GM21526 (cell line): ENCODE data around the gene ACOXL.

ENCODE experiments used
- ATAC-seq: cut with Tn5 transposase; IDR thresholded peaks from one replicate; pipeline ENCODE4 v1.9.1; 2021; ENCODE audit warnings: moderate library complexity; ENCODE audit not compliant: unreplicated experiment, low FRiP score

The ACOXL gene

GRCh38 chr2:110790907-110791306 is 58.5 kb downstream of the ACOXL start:
- ATAC-seq = no peak

- ATAC-seq = no peak
Measured at GRCh38 chr2:110791435-110791834, 59.1 kb downstream of the ACOXL start.

GRCh38 chr2:110793034-110793433 is 60.7 kb downstream of the ACOXL start:
- ATAC-seq = no peak

GRCh38 chr2:110794390-110794789 is 62.0 kb downstream of the ACOXL start:
- no peak for ATAC-seq

- ATAC-seq = no peak
Measured at GRCh38 chr2:110794951-110795350, 62.6 kb downstream of the ACOXL start.

GRCh38 chr2:110796716-110797301 is 64.4 kb downstream of the ACOXL start:
- no peak for ATAC-seq

GRCh38 chr2:110799376-110799775 is 67.0 kb downstream of the ACOXL start:
- ATAC-seq = no peak

- no peak for ATAC-seq
Measured at GRCh38 chr2:110800611-110801402, 68.4 kb downstream of the ACOXL start.

- no peak for ATAC-seq
Measured at GRCh38 chr2:110802208-110802932, 70.0 kb downstream of the ACOXL start.

GRCh38 chr2:110804433-110804832 is 72.1 kb downstream of the ACOXL start:
- ATAC-seq = no peak

- no peak for ATAC-seq
Measured at GRCh38 chr2:110804915-110805314, 72.5 kb downstream of the ACOXL start.

- no peak for ATAC-seq
Measured at GRCh38 chr2:110805894-110806452, 73.6 kb downstream of the ACOXL start.

GRCh38 chr2:110807522-110807921 is 75.1 kb downstream of the ACOXL start:
- no peak for ATAC-seq

DNA sequence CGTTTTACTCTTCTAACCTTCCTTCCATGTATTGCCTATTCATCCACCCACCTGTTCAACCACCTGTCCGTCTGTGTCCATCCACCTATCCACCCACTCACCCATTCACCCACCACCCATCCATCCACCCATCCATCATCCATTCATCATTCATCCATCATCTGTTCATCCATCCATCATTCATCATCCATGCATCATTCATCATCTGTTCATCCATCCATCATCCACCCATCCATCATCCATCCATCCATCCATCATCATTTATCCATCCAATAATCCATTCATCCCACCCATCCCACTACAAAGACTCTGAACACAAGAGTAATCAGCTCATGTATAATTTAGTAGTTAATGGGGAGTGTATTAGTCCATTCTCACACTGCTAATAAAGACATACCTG is 78.0 kb downstream of the ACOXL start:
- ATAC-seq = no peak

GRCh38 chr2:110812726-110813645 is 80.6 kb downstream of the ACOXL start:
- ATAC-seq = no peak

- ATAC-seq = no peak
Measured at GRCh38 chr2:110813896-110814295, 81.5 kb downstream of the ACOXL start.

GRCh38 chr2:110815938-110816337 is 83.6 kb downstream of the ACOXL start:
- no peak for ATAC-seq

- no peak for ATAC-seq
Measured at GRCh38 chr2:110816404-110817365, 84.3 kb downstream of the ACOXL start.
